Osteocyte (in vitro differentiated cells): ENCODE measurements around the gene ANXA10. TPM values are rescaled to one million over a fixed set of nuclear protein-coding genes. Genes with fewer than 3 reads are reported as not detected.

Experiments
- DNase-seq: peaks from one replicate; pipeline ENCODE4 v3.0.0; 2021; ENCODE audit warnings: mixed read lengths; ENCODE audit not compliant: unreplicated experiment; ENCODE audit errors: extremely low spot score
- H3K27ac Mint-ChIP-seq: one replicate; pipeline ENCODE4 v1.8.0; 2021; ENCODE audit warnings: mild to moderate bottlenecking, mixed read lengths; ENCODE audit not compliant: unreplicated experiment
- H3K27me3 Mint-ChIP-seq: one replicate; pipeline ENCODE4 v1.8.0; 2021; ENCODE audit warnings: mixed read lengths; ENCODE audit not compliant: unreplicated experiment
- H3K36me3 Mint-ChIP-seq: one replicate; pipeline ENCODE4 v1.8.0; 2021; ENCODE audit warnings: mixed read lengths; ENCODE audit not compliant: unreplicated experiment
- H3K4me1 Mint-ChIP-seq: one replicate; pipeline ENCODE4 v1.8.0; 2021; ENCODE audit warnings: mixed read lengths; ENCODE audit not compliant: unreplicated experiment
- H3K4me3 Mint-ChIP-seq: one replicate; pipeline ENCODE4 v1.8.0; 2021; ENCODE audit warnings: mild to moderate bottlenecking, moderate library complexity, mixed read lengths; ENCODE audit not compliant: unreplicated experiment
- H3K9me3 Mint-ChIP-seq: one replicate; pipeline ENCODE4 v1.8.0; 2021; ENCODE audit warnings: mixed read lengths; ENCODE audit not compliant: unreplicated experiment
- CTCF ChIP-seq: fragments of 200-600 bp; sonication (generic); IDR thresholded peaks from 2 replicates; pipeline ENCODE4 v1.5.0; 2021; ENCODE audit warnings: antibody characterized with exemption, mild to moderate bottlenecking, moderate library complexity
- total RNA-seq: library from RNA; stranded (reverse); gene quantifications from 2 replicates; pipeline ENCODE4 v1.2.1, GENCODE V29; 2021

Gene ANXA10
- total RNA-seq, 1 donor from 2014 or later = not detected

GRCh38 chr4:168097161-168097560 is 4.8 kb downstream of the ANXA10 start:
- no peak for TF ChIP-seq CTCF
- H3K36me3 Mint-ChIP-seq = no peaks in the 10 kb centered on the region
- H3K9me3 Mint-ChIP-seq = no peaks in the 10 kb centered on the region
- DNase-seq = no peak
- H3K4me1 Mint-ChIP-seq = peaks cover 6% of the 10 kb centered on the region
- H3K27ac Mint-ChIP-seq = no peak overlapping the region
- peaks cover 8% of the 10 kb centered on the region for H3K27me3 Mint-ChIP-seq
- H3K4me3 Mint-ChIP-seq = no peak overlapping the region

- H3K36me3 Mint-ChIP-seq = no peaks in the 10 kb centered on the region
- no peak overlapping the region for H3K4me3 Mint-ChIP-seq
- H3K27me3 Mint-ChIP-seq = peaks cover 2% of the 10 kb centered on the region
- no peak overlapping the region for H3K27ac Mint-ChIP-seq
- no peaks in the 10 kb centered on the region for H3K9me3 Mint-ChIP-seq
- TF ChIP-seq CTCF = no peak
- H3K4me1 Mint-ChIP-seq = peaks cover 6% of the 10 kb centered on the region
- DNase-seq = no peak
These were observed 5.9 kb downstream of the ANXA10 start for GRCh38 chr4:168098248-168098717.

- H3K36me3 Mint-ChIP-seq = no peaks in the 10 kb centered on the region
- no peak overlapping the region for H3K27ac Mint-ChIP-seq
- TF ChIP-seq CTCF = no peak
- no peaks in the 10 kb centered on the region for H3K27me3 Mint-ChIP-seq
- H3K4me1 Mint-ChIP-seq = peaks cover 6% of the 10 kb centered on the region
- DNase-seq = no peak
- H3K9me3 Mint-ChIP-seq = no peaks in the 10 kb centered on the region
- no peak overlapping the region for H3K4me3 Mint-ChIP-seq
These were observed 6.9 kb downstream of the ANXA10 start for GRCh38 chr4:168099195-168099594.

- H3K27ac Mint-ChIP-seq = no peak overlapping the region
- no peak for DNase-seq
- H3K36me3 Mint-ChIP-seq = no peaks in the 10 kb centered on the region
- no peaks in the 10 kb centered on the region for H3K9me3 Mint-ChIP-seq
- no peaks in the 10 kb centered on the region for H3K27me3 Mint-ChIP-seq
- peaks cover 6% of the 10 kb centered on the region for H3K4me1 Mint-ChIP-seq
- no peak overlapping the region for H3K4me3 Mint-ChIP-seq
- TF ChIP-seq CTCF = no peak
These were observed 8.7 kb downstream of the ANXA10 start for GRCh38 chr4:168101026-168101425.

- Mint-ChIP-seq H3K4me1 (peaks cover 4% of the 10 kb centered on the region), H3K27ac (no peak overlapping the region), H3K9me3 (no peaks in the 10 kb centered on the region), H3K4me3 (no peak overlapping the region), H3K36me3 (no peaks in the 10 kb centered on the region), H3K27me3 (no peaks in the 10 kb centered on the region)
- DNase-seq = no peak
- no peak for TF ChIP-seq CTCF
These were observed 10.1 kb downstream of the ANXA10 start for GRCh38 chr4:168102403-168102802.
